Adrenal gland (tissue), 5 donors: ENCODE results near the gene ALLC.

Experiments
- POLR2A ChIP-seq, 2 donors: fragments of 450-650 bp; IDR thresholded peaks; one replicate each; pipeline ENCODE4 v1.6.1; 2017; ENCODE audit warnings: antibody characterized with exemption in 2 of 2, mild to moderate bottlenecking in 2 of 2, moderate library complexity in 1 of 2
- TF ChIP-seq, protein P1 (sequence below), 6 experiments: fragments of 450-650 bp in 4 of 6; fragments of 200-600 bp in 2 of 6; sonication (generic) in 1 of 6; IDR thresholded peaks; 1 replicate in 5 of 6; 2 replicates in 1 of 6; pipeline versions ENCODE4 v1.5.1 to v1.8.0; 2016 to 2021; ENCODE audit warnings: antibody characterized with exemption in 6 of 6, mild to moderate bottlenecking in 2 of 6, moderate library complexity in 1 of 6
- donor health status: DM: no; HTN: no; CAD: no.

DNA sequence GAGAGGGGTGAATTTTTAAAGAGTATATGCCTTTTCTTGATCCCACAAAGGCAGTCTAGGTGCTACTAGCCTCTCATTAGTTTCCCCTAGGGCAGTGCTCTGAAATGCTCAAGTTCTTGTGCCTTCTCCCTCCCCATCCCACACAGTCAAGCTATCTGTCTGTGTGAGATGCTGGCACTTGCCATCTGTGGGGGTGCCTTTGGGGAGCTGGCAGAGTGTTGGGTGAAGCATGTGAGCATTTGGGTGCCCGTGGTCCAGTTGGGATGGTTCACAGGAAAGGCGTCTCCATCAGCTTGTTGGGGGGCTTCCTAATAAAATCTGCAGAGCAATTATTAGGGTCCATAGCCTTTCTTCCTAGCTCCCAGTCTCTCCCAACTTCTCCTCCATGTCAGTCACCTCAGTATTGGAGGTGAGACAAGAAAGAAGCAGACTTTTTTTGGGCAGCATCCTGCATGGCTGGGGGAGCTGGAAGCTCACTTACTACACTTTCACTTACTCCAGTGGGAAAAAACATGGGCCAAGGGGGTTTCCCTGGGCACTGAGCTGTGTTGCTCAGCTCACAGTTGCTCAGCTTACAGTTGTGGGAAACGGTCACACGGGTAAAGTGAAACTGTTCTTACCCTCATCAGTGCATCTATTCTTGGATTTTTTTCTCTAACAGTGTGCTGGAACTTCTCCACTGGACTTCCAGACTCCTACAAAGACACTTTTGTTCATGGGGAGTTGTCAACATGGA lies 33.8 kb upstream of the ALLC start:
- TF ChIP-seq, protein P1, sequence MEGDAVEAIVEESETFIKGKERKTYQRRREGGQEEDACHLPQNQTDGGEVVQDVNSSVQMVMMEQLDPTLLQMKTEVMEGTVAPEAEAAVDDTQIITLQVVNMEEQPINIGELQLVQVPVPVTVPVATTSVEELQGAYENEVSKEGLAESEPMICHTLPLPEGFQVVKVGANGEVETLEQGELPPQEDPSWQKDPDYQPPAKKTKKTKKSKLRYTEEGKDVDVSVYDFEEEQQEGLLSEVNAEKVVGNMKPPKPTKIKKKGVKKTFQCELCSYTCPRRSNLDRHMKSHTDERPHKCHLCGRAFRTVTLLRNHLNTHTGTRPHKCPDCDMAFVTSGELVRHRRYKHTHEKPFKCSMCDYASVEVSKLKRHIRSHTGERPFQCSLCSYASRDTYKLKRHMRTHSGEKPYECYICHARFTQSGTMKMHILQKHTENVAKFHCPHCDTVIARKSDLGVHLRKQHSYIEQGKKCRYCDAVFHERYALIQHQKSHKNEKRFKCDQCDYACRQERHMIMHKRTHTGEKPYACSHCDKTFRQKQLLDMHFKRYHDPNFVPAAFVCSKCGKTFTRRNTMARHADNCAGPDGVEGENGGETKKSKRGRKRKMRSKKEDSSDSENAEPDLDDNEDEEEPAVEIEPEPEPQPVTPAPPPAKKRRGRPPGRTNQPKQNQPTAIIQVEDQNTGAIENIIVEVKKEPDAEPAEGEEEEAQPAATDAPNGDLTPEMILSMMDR (IDR thresholded peaks at IDR 0.05) = no peak
- no peak for TF ChIP-seq POLR2A (IDR thresholded peaks at IDR 0.05)
